Stimulated activated CD8-positive, alpha-beta memory T cell treated with anti-CD3 and anti-CD28 coated beads, Interleukin-4, amount 100 ng/mL, for 48 hours (primary cell): ENCODE results near the gene RTN4.

ENCODE experiments used
- DNase-seq: peaks from one replicate; pipeline ENCODE4 v3.0.0-alpha.2; 2020

Gene RTN4

GRCh38 chr2:54968561-54969218 is 81.6 kb downstream of the RTN4 start:
- no peak for DNase-seq

- no peak for DNase-seq
Measured at GRCh38 chr2:54967759-54968365, 82.4 kb downstream of the RTN4 start.

- DNase-seq: no peak
Measured at GRCh38 chr2:54967269-54967668, 83.0 kb downstream of the RTN4 start.

- DNase-seq: no peak
Measured at GRCh38 chr2:54966837-54967236, 83.4 kb downstream of the RTN4 start.

- no peak for DNase-seq
Measured at GRCh38 chr2:54966165-54966832, 84.0 kb downstream of the RTN4 start.

GRCh38 chr2:54965425-54965824 is 84.8 kb downstream of the RTN4 start:
- DNase-seq: no peak

DNA sequence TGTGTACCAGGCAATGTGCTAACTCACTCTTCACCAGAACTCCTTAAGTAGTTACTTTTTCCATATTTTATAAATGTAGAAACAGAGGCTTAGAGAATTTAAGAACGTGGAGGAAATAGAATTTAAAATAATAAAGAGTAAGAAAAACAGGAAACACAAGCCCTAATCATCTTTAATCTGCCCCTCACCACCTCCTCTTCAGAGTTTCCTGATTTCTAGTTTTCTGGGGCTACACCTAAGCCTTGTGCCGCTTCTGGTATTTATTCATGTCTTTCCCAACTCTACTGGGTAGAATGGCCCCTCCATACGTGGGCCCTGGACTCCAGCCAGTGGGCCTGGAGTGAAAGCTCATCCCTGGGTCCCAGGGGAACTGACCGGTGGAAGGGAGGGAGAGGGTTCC is 85.4 kb downstream of the RTN4 start:
- DNase-seq: no peak

GRCh38 chr2:54964271-54964670 is 86.0 kb downstream of the RTN4 start:
- DNase-seq: no peak

DNA sequence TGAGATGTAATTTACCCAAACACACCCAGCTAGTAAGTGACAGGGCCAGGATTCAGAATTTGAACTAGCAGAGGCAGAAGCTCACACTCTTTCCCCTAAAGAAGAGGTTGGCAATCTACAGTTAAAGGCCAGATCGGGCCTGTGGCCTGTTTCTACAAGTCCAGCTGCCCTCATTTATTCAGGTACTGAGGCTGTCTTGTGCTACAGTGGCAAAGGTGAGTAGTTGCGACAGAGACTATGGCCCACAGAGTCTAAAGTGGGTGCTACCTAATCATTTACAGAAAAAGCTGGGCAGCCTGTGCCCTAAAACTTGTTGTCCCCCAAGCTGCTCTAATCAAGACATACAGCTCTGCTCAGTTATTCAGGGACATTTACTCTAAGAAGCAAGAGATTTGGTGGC is 86.8 kb downstream of the RTN4 start:
- no peak for DNase-seq

DNA sequence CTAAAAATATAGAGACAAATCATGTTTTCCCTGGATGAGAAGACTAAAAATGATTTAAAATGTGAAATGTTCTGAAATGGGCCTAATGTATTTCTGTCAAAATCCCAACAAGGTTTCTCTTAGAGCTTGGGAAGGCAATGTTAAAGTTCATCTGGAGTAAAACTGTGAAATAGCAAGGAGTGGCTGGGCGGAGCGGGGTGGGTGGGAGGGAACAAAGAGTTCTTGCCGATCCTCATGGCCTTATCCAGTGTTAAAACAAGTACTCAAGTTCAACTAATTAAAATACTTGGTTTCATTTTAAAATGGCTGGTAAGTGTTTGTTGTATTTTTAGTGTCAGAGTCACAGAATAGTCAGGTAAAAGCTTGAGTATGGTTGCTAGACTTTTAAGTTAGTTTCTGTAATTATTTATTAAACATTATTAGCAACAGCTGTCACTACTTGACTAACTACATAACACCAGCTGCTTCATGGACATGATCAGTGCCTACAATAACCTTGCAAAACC is 87.3 kb downstream of the RTN4 start:
- DNase-seq: no peak

GRCh38 chr2:54962511-54962910 is 87.7 kb downstream of the RTN4 start:
- no peak for DNase-seq

GRCh38 chr2:54960164-54960563 is 90.1 kb downstream of the RTN4 start:
- DNase-seq: no peak

GRCh38 chr2:54958717-54959371 is 91.4 kb downstream of the RTN4 start:
- no peak for DNase-seq

- DNase-seq: no peak
Measured at GRCh38 chr2:54957321-54957999, 92.8 kb downstream of the RTN4 start.

DNA sequence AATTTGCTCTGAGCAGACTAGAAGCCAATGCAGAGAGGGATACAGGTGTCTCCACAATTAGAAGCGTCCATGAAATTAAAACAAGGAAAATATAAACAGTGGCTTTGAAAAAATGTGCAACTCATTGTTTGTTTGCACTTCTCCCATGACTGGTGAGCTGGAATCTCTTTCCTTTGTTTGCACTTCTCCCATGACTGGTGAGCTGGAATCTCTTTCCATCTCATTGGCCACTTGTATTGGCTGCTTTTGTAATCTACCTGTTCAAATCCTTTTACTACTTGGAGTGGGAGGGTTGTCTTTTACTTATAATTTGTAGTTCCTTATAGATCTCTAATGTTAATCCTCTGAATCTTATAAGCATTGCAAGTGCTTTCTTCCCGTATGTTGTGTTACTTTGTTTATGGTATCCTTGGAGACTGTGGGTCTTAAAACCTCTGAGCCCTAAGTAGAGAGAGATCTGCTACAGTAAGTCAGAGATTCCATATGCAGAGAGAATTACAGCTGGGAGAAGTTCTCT is 94.1 kb downstream of the RTN4 start:
- no peak for DNase-seq

- no peak for DNase-seq
Measured at GRCh38 chr2:54955358-54956110, 94.7 kb downstream of the RTN4 start.

DNA sequence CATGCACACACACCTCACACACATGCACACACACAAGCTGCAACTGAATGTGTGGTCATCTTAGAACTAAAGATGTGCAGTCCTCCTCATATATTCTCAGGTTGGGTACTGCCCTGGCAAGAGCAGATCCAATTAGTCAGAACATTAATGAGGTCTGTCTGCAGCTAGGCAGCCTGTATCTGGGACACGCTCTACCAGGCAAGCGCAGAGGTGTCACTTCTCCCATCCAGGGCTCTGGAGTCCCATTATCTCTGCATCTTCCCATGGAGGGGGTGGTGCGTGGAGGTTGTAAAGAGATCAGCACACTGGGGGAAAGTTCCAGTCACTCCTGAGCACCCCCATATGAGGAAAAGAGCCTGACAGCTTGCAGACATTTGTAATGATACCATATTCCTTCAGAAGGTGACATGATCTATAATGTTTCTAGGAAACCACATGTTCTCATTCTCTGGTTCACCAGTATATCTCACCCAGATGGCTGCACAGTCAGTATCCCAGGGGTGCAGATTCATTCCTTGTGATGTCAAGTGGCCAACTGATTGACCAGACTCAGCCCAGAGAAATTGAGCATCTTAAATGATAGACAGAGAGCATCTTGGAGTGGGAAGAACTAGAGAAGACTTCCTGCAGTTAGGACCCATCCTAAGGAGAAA is 95.4 kb downstream of the RTN4 start:
- DNase-seq: no peak

DNA sequence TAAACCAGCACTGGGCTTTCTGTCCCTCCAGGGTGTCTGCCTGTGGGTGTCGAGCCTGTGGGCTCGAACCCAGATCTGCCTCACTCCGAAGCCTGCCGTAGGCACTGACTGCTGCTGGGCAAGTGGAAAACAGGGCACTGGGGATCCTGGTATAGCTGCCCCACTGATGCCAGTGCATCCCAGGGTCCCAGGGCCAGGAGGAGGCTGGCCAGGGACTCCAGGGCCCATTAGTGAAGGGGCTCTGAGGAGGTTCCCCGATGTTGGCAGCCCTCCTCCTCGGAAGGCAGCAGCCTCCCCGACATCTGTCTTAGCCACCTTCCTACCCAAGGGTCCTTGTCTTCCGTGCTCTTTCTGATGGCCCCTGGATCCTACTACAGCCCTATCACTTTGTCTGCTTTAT is 96.1 kb downstream of the RTN4 start:
- DNase-seq: no peak

- DNase-seq: no peak
Measured at GRCh38 chr2:54952978-54953456, 97.2 kb downstream of the RTN4 start.

GRCh38 chr2:54952425-54952824 is 97.8 kb downstream of the RTN4 start:
- no peak for DNase-seq

- DNase-seq: no peak
Measured at GRCh38 chr2:54950811-54951210, 99.4 kb downstream of the RTN4 start.
